T-helper 2 cell treated with Interferon-gamma antibody and Interleukin-4, amounts not matched to agents 5 μg/mL and 100 μg/mL, for 36 hours (primary cell): Measurements from ENCODE around the gene BRPF3.

Source experiments
- DNase-seq: peaks from one replicate; pipeline ENCODE4 v3.0.0; 2021; ENCODE audit warnings: low spot score
- H3K27ac Mint-ChIP-seq: one replicate; pipeline ENCODE4 v1.8.0; 2021; ENCODE audit warnings: mild to moderate bottlenecking, mixed read lengths
- H3K27me3 Mint-ChIP-seq: one replicate; pipeline ENCODE4 v1.8.0; 2021; ENCODE audit warnings: low read depth, mixed read lengths
- H3K36me3 Mint-ChIP-seq: one replicate; pipeline ENCODE4 v1.8.0; 2021; ENCODE audit warnings: low read depth, mixed read lengths
- H3K4me1 Mint-ChIP-seq: one replicate; pipeline ENCODE4 v1.8.0; 2021; ENCODE audit warnings: low read depth, mixed read lengths
- H3K4me3 Mint-ChIP-seq: one replicate; pipeline ENCODE4 v1.8.0; 2022; ENCODE audit warnings: mild to moderate bottlenecking, moderate library complexity, mixed read lengths
- H3K9me3 Mint-ChIP-seq: one replicate; pipeline ENCODE4 v1.8.0; 2021; ENCODE audit warnings: mixed read lengths

The BRPF3 gene

DNA sequence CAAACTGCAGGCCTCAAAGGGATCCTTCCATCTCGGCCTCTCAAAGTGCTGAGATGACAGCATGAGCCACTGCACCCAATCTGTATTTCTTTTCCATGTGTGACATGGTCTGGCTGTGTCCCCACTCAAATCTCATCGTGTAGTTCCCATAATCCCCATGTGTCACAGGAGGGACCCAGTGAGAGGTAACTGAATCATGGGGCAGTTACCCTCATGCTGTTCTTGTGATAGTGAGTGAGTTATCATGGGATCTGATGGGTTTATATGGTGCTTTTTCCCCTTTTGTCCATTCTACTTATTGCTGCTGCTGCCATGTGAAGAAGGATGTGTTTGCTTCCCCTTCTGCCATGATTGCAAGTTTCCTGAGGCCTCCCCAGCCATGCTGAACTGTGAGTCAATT is 10.3 kb upstream of the BRPF3 start:
- no peaks in the 10 kb centered on the region for H3K9me3 Mint-ChIP-seq
- peaks cover 4% of the 10 kb centered on the region for H3K27me3 Mint-ChIP-seq
- H3K4me3 Mint-ChIP-seq, result no peak overlapping the region
- no peaks in the 10 kb centered on the region for H3K4me1 Mint-ChIP-seq
- H3K27ac Mint-ChIP-seq, result no peak overlapping the region
- H3K36me3 Mint-ChIP-seq, result peaks cover 1% of the 10 kb centered on the region
- DNase-seq, result no peak

DNA sequence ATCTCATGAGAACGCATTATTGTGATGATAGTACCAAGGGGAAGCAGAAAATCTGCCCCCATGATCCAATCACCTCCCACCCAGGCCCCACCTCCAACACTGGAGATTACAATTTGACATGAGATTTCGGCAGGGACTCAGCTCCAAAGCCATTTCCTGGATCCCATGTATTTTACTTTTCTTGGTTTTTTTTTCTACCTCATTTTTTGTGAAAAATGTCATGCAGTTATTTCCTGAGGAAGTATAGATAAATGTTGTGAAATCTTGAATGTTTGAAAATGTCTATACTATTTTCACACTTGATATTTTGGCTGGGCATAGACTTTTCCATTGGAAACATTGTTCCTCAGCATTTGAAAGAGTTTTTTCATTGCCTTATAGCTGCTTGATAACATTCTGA is 9.1 kb upstream of the BRPF3 start:
- Mint-ChIP-seq H3K9me3 (no peaks in the 10 kb centered on the region), H3K27me3 (peaks cover 7% of the 10 kb centered on the region), H3K4me1 (no peaks in the 10 kb centered on the region), H3K27ac (no peak overlapping the region), H3K36me3 (peaks cover 1% of the 10 kb centered on the region), H3K4me3 (no peak overlapping the region)
- DNase-seq, result no peak

DNA sequence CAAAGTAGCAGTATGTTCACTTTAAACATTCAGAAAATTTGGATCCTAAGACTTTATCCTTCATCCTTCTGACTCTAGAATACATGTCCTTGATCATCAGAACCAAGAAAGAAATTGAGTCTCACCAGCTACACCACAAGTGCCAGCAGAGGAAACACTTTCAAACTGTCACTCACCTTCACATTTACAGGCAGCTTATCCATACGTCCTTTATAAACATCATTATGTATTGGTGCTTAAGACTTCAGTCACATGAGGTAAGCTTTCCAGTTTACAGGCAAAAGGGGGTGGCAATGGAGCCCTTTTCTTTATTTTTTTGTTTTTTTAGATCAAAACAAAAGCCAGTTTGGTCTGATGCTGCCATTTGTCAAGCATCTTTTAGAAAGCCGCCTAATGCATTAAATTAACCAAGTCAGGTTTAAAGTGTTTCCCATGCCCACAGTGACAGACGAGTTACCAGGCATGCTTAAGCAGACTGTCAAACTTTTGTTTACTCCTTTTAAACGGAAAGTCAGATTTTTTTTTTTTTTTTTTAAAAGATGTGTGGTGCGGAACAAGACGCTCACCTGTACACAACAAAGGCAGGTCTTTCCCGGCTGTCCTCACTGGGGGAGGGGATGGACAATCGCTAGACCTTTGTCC is 952 bp upstream of the BRPF3 start:
- Mint-ChIP-seq H3K9me3 (no peaks in the 10 kb centered on the region), H3K4me1 (peaks cover 23% of the 10 kb centered on the region), H3K27me3 (peaks cover 3% of the 10 kb centered on the region), H3K4me3 (peak overlapping the region; percentile 76), H3K36me3 (peaks cover 13% of the 10 kb centered on the region), H3K27ac (peak overlapping the region; percentile 85)
- no peak for DNase-seq

DNA sequence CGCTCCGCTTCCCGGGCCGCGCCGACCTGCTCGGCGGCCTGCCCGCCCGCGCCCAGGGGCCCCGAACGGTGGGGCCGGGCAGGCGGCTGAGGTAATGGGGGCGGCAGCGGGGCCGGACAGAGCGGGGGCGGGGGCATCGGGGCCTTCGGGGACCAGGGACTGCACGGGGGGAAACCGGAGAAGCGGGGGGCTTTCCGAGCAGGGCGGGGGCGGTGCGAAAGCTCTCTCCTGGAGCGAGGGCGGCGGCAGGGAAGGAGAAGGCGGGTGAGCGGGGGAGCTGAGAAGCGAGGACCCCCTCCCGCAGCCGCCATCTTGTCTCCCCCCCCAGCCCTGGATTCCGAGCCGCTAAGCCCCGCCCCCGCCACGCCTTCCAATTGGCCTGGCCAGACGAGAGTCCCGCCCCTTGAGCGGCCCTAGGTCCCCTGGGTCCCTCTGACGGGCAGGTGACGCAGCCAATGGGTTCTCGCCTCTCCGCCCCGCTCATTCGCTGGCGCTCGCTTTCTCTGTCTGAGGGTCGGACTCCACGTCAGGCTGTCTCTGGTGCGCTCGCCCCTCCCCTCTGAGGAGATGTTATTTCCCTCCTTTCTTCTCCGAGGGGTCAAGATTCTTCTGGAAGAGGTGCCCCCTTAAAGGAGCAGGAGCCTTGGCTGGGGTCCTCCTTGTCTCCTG is 470 bp downstream of the BRPF3 start:
- Mint-ChIP-seq H3K27me3 (peaks cover under 1% of the 10 kb centered on the region), H3K4me1 (peaks cover 31% of the 10 kb centered on the region), H3K4me3 (peak overlapping the region; percentile 93), H3K27ac (peak overlapping the region; percentile 89), H3K9me3 (no peaks in the 10 kb centered on the region), H3K36me3 (peaks cover 27% of the 10 kb centered on the region)
- DNase-seq, result peak; percentile 97

DNA sequence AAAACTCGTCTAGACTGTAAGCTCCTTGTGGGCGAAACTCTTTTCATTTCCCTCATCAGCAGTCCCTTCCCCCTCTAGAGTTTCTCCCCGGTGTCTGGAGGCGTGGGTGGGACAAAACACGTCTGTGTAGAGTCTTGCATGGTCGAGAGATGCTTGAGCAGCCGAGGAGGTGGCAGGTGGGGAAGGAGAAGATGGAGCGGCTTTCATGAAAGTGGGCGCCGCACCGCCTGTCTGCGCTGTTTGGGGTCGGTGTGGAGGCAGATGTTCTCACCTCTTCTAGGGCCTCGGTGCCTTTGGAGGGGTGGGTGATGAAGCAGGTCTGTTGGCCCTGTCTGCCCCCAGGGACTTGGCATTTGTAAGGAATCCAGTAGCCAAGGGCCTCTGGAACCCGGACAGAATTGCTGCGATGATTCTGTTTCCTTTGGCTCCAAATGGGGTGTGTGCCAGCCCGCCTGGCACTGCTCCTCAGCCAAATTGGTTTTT is 1.2 kb downstream of the BRPF3 start:
- H3K27ac Mint-ChIP-seq, result peak overlapping the region; percentile 89
- peak overlapping the region; percentile 93 for H3K4me3 Mint-ChIP-seq
- peaks cover 3% of the 10 kb centered on the region for H3K9me3 Mint-ChIP-seq
- no peak for DNase-seq
- H3K4me1 Mint-ChIP-seq, result peaks cover 37% of the 10 kb centered on the region
- H3K27me3 Mint-ChIP-seq, result no peaks in the 10 kb centered on the region
- peaks cover 35% of the 10 kb centered on the region for H3K36me3 Mint-ChIP-seq

DNA sequence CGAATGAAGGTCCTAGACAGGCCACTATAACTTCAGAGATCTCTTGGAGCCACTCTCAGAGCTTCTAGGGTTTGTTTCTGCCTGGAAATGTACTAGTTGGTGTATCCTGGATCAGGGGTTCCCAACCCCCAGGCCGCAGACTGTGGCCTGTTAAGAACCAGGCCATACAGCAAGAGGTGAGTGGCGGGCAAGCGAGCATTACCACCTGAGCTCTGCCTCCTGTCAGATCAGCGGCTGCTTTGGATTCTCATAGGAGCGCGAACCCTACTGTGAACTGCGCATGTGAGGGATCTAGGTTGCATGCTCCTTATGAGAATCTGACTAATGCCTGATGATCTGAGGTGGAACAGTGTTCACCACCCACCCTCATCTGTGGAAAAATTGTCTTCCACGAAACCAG is 2.4 kb downstream of the BRPF3 start:
- H3K9me3 Mint-ChIP-seq, result peaks cover 6% of the 10 kb centered on the region
- no peak for DNase-seq
- peaks cover 48% of the 10 kb centered on the region for H3K4me1 Mint-ChIP-seq
- no peaks in the 10 kb centered on the region for H3K27me3 Mint-ChIP-seq
- H3K36me3 Mint-ChIP-seq, result peaks cover 47% of the 10 kb centered on the region
- no peak overlapping the region for H3K4me3 Mint-ChIP-seq
- no peak overlapping the region for H3K27ac Mint-ChIP-seq

DNA sequence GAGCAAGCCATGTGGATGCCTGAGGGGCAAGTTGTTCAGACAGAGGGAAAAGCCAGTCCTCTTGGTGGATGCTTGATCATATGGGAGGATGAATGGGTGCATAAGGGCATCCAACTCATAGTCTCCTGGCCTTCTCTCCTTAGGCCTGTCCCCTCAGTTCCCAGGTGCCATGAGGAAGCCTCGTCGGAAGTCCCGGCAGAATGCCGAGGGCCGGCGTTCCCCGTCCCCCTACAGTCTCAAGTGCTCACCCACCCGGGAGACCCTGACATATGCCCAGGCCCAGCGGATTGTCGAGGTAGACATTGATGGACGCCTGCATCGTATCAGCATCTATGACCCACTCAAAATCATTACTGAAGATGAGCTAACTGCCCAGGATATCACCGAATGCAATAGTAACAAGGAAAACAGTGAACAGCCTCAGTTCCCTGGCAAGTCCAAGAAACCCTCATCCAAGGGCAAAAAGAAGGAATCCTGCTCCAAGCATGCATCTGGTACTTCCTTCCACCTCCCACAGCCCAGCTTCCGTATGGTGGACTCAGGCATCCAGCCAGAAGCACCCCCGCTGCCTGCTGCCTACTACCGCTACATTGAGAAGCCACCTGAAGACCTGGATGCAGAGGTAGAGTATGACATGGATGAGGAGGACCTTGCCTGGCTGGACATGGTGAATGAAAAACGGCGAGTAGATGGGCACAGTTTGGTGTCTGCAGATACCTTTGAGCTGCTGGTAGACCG is 3.8 kb downstream of the BRPF3 start:
- peaks cover 52% of the 10 kb centered on the region for H3K36me3 Mint-ChIP-seq
- H3K9me3 Mint-ChIP-seq, result peaks cover 6% of the 10 kb centered on the region
- DNase-seq, result no peak
- no peaks in the 10 kb centered on the region for H3K27me3 Mint-ChIP-seq
- no peak overlapping the region for H3K4me3 Mint-ChIP-seq
- H3K4me1 Mint-ChIP-seq, result peaks cover 56% of the 10 kb centered on the region
- no peak overlapping the region for H3K27ac Mint-ChIP-seq

DNA sequence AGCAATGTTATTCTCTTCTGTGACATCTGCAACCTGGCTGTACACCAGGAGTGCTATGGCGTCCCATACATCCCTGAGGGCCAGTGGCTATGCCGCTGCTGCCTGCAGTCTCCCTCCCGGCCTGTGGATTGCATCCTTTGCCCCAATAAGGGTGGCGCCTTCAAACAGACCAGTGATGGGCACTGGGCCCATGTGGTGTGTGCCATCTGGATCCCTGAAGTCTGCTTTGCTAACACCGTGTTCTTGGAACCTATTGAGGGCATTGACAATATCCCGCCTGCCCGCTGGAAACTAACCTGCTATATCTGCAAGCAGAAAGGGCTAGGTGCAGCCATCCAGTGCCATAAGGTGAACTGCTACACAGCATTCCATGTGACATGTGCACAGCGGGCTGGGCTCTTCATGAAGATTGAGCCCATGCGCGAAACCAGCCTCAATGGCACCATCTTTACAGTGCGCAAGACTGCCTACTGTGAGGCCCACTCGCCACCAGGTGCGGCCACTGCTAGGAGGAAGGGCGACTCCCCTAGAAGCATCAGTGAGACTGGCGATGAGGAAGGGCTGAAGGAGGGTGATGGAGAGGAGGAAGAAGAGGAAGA is 4.6 kb downstream of the BRPF3 start:
- H3K4me1 Mint-ChIP-seq, result peaks cover 58% of the 10 kb centered on the region
- H3K27me3 Mint-ChIP-seq, result no peaks in the 10 kb centered on the region
- H3K4me3 Mint-ChIP-seq, result peak overlapping the region; percentile 30
- peaks cover 60% of the 10 kb centered on the region for H3K36me3 Mint-ChIP-seq
- DNase-seq, result no peak
- no peak overlapping the region for H3K27ac Mint-ChIP-seq
- peaks cover 6% of the 10 kb centered on the region for H3K9me3 Mint-ChIP-seq

DNA sequence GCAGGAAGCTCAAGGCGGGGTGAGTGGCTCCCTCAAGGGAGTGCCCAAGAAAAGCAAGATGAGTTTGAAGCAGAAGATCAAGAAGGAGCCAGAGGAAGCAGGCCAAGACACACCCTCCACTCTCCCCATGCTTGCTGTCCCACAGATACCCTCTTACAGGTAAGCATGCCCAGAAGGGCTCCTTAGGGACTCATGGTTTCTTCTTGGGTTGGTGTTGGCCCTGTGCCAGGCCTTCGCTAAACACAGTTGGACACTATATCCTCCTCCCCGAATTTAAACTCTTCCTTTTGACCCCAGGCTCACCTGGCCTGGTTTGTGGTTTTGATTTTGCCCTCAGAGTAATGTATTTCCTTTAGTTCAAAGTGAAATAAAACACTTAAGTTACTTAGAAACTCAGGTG is 5.1 kb downstream of the BRPF3 start:
- Mint-ChIP-seq H3K27me3 (no peaks in the 10 kb centered on the region), H3K36me3 (peaks cover 65% of the 10 kb centered on the region), H3K27ac (no peak overlapping the region), H3K4me3 (peak overlapping the region; percentile 30), H3K4me1 (peaks cover 61% of the 10 kb centered on the region), H3K9me3 (peaks cover 6% of the 10 kb centered on the region)
- DNase-seq, result no peak

DNA sequence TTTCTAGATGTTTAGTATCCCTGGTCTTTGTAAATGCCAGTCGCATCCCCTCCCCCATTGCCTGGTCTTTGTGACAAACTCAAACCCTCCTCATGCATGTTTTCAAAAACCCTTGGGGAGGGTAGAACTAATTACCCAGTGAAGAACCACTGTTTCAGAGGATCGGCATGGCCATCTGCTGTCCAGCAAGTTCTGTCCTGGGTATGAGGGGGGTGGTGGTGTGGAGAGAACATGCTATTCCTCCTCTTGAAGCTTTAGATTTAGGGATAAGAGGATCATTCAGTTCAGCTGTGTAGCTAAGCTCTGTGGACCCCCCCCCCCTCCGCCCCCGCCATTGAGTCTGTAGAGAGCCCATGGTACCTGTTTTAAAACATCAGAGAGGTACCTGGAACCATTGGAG is 5.6 kb downstream of the BRPF3 start:
- peaks cover 62% of the 10 kb centered on the region for H3K4me1 Mint-ChIP-seq
- no peak for DNase-seq
- peaks cover 70% of the 10 kb centered on the region for H3K36me3 Mint-ChIP-seq
- no peaks in the 10 kb centered on the region for H3K27me3 Mint-ChIP-seq
- H3K4me3 Mint-ChIP-seq, result peak overlapping the region; percentile 16
- no peak overlapping the region for H3K27ac Mint-ChIP-seq
- H3K9me3 Mint-ChIP-seq, result peaks cover 6% of the 10 kb centered on the region

DNA sequence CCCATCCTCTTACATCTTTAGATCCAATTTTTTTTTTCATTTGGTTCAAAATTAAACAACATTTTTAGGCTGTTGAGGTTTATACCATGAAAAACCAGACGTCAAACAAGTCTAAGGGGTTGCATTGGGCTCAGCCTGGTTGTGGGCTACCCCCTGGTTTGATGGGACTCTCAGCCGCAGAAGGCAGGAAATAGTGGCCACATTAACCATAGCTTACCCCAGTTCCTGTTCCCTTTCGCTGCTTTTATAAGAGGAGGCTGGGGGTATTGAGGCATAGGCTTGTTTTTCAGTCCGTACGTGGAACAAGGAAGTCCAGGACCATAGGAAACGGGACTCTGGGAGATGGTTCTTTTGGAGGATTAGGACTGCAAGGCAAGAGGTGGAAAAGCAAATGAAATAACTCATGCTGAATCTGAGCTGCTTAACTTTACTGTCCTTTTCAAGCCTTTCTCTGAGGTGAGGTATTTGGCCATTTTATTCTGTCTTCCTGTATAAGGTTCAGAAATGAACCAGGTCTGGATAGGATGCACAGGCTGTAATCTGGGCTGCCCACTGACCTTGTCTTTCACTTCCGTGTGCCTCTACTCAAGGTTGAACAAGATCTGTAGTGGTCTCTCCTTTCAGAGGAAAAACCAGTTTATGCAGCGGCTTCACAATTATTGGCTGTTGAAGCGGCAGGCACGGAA is 7.7 kb downstream of the BRPF3 start:
- Mint-ChIP-seq H3K9me3 (peaks cover 6% of the 10 kb centered on the region), H3K4me1 (peaks cover 53% of the 10 kb centered on the region), H3K4me3 (peak overlapping the region; percentile 50), H3K27me3 (no peaks in the 10 kb centered on the region), H3K27ac (peak overlapping the region; percentile 31), H3K36me3 (peaks cover 79% of the 10 kb centered on the region)
- DNase-seq, result peak; percentile 36

DNA sequence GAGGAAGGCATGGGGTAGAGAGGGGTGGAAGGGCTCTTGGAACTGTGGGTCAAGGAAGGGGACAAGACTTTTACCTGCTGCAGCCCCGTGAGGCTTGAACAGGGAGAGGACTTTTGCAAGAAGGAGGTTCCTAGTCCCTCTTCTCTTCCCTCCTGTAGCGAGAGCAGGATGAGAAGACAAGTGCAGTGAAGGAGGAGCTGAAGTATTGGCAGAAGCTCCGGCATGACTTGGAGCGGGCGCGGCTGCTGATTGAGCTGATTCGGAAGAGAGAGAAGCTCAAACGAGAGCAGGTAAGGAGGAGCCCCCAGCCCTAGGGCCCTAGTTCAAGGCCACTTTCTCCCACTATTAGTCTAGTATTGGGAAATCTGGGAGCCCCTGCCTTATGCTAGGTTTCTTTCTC is 10.6 kb downstream of the BRPF3 start:
- Mint-ChIP-seq H3K4me3 (no peak overlapping the region), H3K27me3 (no peaks in the 10 kb centered on the region), H3K4me1 (peaks cover 42% of the 10 kb centered on the region), H3K36me3 (peaks cover 70% of the 10 kb centered on the region), H3K27ac (no peak overlapping the region), H3K9me3 (peaks cover 6% of the 10 kb centered on the region)
- no peak for DNase-seq

DNA sequence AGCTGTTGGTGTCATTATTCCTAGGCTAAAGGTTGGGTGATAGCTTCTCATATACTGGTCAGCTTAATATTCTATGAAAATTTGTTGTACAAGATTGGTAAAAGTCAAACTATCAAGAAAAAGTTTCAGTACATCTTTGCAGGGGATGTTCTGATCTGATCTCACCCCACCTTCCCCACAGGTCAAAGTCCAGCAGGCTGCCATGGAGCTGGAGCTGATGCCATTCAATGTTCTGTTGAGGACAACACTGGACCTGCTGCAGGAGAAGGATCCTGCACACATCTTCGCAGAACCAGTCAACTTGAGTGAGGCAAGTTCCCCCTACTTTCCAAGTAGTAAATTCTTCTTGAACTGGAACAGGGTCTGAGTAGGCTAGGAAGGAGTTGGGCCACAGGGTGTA is 13.1 kb downstream of the BRPF3 start:
- no peak for DNase-seq
- Mint-ChIP-seq H3K36me3 (peaks cover 62% of the 10 kb centered on the region), H3K27ac (no peak overlapping the region), H3K4me3 (no peak overlapping the region), H3K27me3 (no peaks in the 10 kb centered on the region), H3K4me1 (peaks cover 19% of the 10 kb centered on the region), H3K9me3 (no peaks in the 10 kb centered on the region)
